ENCODE measurements around the gene PRG3. TPM values are rescaled to one million over a fixed set of nuclear protein-coding genes. Genes with fewer than 3 reads are reported as not detected.

PRG3 gene
- total and polyA plus RNA-seq, 9 of the 15 experiments (the other 6 are each of a cell fraction or from before 2014, with no cell fraction given): 0.18 to 0.55 (median 0.38) TPM; not detected in 6

GRCh38 chr11:57370941-57371340 is 10.0 kb downstream of the PRG3 start:
- DNase-seq (ENCODE audit: extremely low read depth in 1 of 4, low spot score in 3 of 4): no peak
- H2AFZ ChIP-seq (ENCODE audit: low read depth, low read length): no peak overlapping the region
- no peak overlapping the region for H3K4me2 ChIP-seq (ENCODE audit: insufficient read depth, low read length)
- no peaks in the 10 kb centered on the region for H4K20me1 ChIP-seq (replicated peaks; ENCODE audit: control insufficient read depth, insufficient read depth, low read length)
- no peak overlapping the region for H3K9ac ChIP-seq (ENCODE audit: insufficient read depth in 1 of 2, low read depth in 2 of 2, low read length in 2 of 2)
- no peaks in the 10 kb centered on the region for H3K9me1 ChIP-seq (ENCODE audit: control insufficient read depth, insufficient read depth, low read length)
- H3K27ac ChIP-seq (ENCODE audit: extremely low read depth, low read depth, low read length): no peak overlapping the region
- H3K27me3 ChIP-seq (ENCODE audit: control insufficient read depth in 2 of 2, insufficient read depth in 2 of 2, low read length in 2 of 2): no peaks in the 10 kb centered on the region
- CTCF ChIA-PET (ENCODE audit: low intra/inter-chr PET ratio): no interaction called here
- no peaks in the 10 kb centered on the region for H3K36me3 ChIP-seq (ENCODE audit: control insufficient read depth, insufficient read depth, low read length)
- H3K9me3 ChIP-seq (replicated peaks; ENCODE audit: control insufficient read depth, insufficient read depth, low read depth, low read length): no peaks in the 10 kb centered on the region
- no peak overlapping the region for H3K4me3 ChIP-seq
- H3K79me2 ChIP-seq (ENCODE audit: control insufficient read depth, insufficient read depth, low read length): no peaks in the 10 kb centered on the region
- in situ Hi-C loops (cut with MboI): no loop called here
- intact Hi-C loops (cut with micrococcal nuclease): no loop called here
- no peak for FAIRE-seq
- BruUV-seq (replicated peaks): no TSS peak
- POLR2A ChIA-PET: interaction anchor here (0.5 to 1.4 kb wide), 9 partner anchors 10 to 313 kb away, joined by 3 to 4 read pairs (median 3); no protein-coding TSS in a partner anchor
- peaks cover 8 to 15% of the 10 kb centered on the region in 2 experiments; a peak in 4 of 5 replicates for H3K4me1 ChIP-seq (replicated peaks in 1 of 2; ENCODE audit: control insufficient read depth in 2 of 2, insufficient read depth in 2 of 2, low read length in 2 of 2)
- no peak for ATAC-seq
- no peak for TF ChIP-seq ZNF512 (tag; IDR thresholded peaks at IDR 0.05)
- no peak for TF ChIP-seq CXXC5 (CRISPR knock-in tag; IDR thresholded peaks at IDR 0.05)
- TF ChIP-seq ZNF830 (CRISPR knock-in tag; IDR thresholded peaks at IDR 0.05): no peak
- TF ChIP-seq ZNF224 (CRISPR knock-in tag; IDR thresholded peaks at IDR 0.05): no peak
- TF ChIP-seq REST (IDR thresholded peaks at IDR 0.05; ENCODE audit: borderline replicate concordance): no peak
- TF ChIP-seq REST (CRISPR knock-in tag; IDR thresholded peaks at IDR 0.05; ENCODE audit: low read depth): no peak
- no peak for TF ChIP-seq MLX (CRISPR knock-in tag; conservative IDR thresholded peaks at IDR 0.05)
- TF ChIP-seq ZMIZ1 (IDR thresholded peaks at IDR 0.05; ENCODE audit: low read depth in 2 of 2, low read length in 2 of 2): no peak
- no peak for TF ChIP-seq EGR1 (conservative IDR thresholded peaks at IDR 0.05)

Data from K562 (cell line).